ENCODE results near the gene ZNF682. TPM values are rescaled to one million over a fixed set of nuclear protein-coding genes. Genes with fewer than 3 reads are reported as not detected.
"Not testable (repeated sequence)": the region's sequence is repeated elsewhere in the genome, so short reads cannot be mapped to it uniquely, and the experiment has no call there.

Gene ZNF682
- total RNA-seq, 1 donor from 2014 or later, result 6.0 TPM

DNA sequence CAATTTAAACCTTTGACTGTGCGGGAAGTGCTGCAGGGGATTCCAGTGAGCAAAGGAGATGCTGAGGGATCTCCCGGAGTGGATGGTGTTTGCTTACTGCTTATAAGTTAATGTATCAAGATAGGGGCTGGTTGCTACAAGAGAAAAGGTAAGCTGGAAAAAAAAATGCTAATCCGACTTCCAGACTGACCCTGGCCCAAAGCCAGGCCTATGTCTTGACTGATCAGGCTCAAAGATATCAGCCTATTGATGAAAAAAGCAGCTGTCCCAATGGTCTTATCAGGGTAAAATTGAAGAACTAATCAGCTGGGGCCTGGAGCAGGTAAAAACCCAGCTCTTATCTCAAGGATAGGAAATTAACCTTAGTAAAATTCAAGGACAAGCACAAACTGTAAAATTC is 27.6 kb upstream of the ZNF682 start:
- no peak for TF ChIP-seq CTCF (IDR thresholded peaks at IDR 0.05)
- Mint-ChIP-seq H3K4me3 (ENCODE audit: unreplicated experiment) (no peak overlapping the region), H3K27ac (ENCODE audit: unreplicated experiment) (no peak overlapping the region)

GRCh38 chr19:20060282-20060681 is 21.0 kb upstream of the ZNF682 start:
- H3K27ac Mint-ChIP-seq (ENCODE audit: unreplicated experiment), result no peak overlapping the region
- no peak for DNase-seq (ENCODE audit: extremely low spot score, unreplicated experiment)
- H3K4me3 Mint-ChIP-seq (ENCODE audit: unreplicated experiment), result no peak overlapping the region
- no peaks in the 10 kb centered on the region for H3K4me1 Mint-ChIP-seq (ENCODE audit: unreplicated experiment)
- TF ChIP-seq CTCF (IDR thresholded peaks at IDR 0.05), result no peak
- peaks cover 7% of the 10 kb centered on the region for H3K27me3 Mint-ChIP-seq (ENCODE audit: unreplicated experiment)
- no peaks in the 10 kb centered on the region for H3K36me3 Mint-ChIP-seq (ENCODE audit: unreplicated experiment)
- peaks cover 5% of the 10 kb centered on the region for H3K9me3 Mint-ChIP-seq (ENCODE audit: unreplicated experiment)

More for the DNA sequence above, 27.6 kb upstream of the ZNF682 start:
- Mint-ChIP-seq H3K27me3 (ENCODE audit: unreplicated experiment) (no peaks in the 10 kb centered on the region), H3K9me3 (ENCODE audit: unreplicated experiment) (peaks cover 24% of the 10 kb centered on the region), H3K4me1 (ENCODE audit: unreplicated experiment) (no peaks in the 10 kb centered on the region), H3K36me3 (ENCODE audit: unreplicated experiment) (no peaks in the 10 kb centered on the region)
- no peak for DNase-seq (ENCODE audit: extremely low spot score, unreplicated experiment)

DNA sequence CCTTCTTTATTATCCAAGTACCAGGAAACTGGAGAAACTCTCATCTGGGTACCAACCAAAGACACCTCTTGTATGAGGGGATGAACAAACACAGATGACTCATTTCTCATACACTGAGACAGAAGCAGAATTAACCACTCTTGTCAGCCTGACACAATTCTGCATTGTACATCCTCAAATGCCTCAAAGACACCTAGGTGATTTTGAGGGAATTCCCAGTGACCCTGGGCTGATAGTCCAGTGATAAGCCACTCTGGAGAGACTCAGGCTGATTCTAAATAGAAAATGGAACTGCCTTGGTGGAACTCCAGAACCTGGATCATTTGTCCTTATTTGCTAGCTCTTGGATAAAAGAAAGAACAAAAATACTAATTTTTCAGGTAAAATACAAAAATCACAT is 19.4 kb upstream of the ZNF682 start:
- H3K27ac Mint-ChIP-seq (ENCODE audit: unreplicated experiment); H3K4me1 Mint-ChIP-seq (ENCODE audit: unreplicated experiment); H3K4me3 Mint-ChIP-seq (ENCODE audit: unreplicated experiment); H3K27me3 Mint-ChIP-seq (ENCODE audit: unreplicated experiment); H3K9me3 Mint-ChIP-seq (ENCODE audit: unreplicated experiment); H3K36me3 Mint-ChIP-seq (ENCODE audit: unreplicated experiment); DNase-seq (ENCODE audit: extremely low spot score, unreplicated experiment): not testable (repeated sequence)

GRCh38 chr19:20051841-20052768 is 12.8 kb upstream of the ZNF682 start:
- Mint-ChIP-seq H3K27ac (ENCODE audit: unreplicated experiment) (peak overlapping the region; percentile 93), H3K9me3 (ENCODE audit: unreplicated experiment) (peaks cover 11% of the 10 kb centered on the region), H3K27me3 (ENCODE audit: unreplicated experiment) (no peaks in the 10 kb centered on the region), H3K36me3 (ENCODE audit: unreplicated experiment) (no peaks in the 10 kb centered on the region), H3K4me1 (ENCODE audit: unreplicated experiment) (peaks cover 11% of the 10 kb centered on the region), H3K4me3 (ENCODE audit: unreplicated experiment) (peak overlapping the region; percentile 96)
- no peak for TF ChIP-seq CTCF (IDR thresholded peaks at IDR 0.05)
- peak; percentile 98 for DNase-seq (ENCODE audit: extremely low spot score, unreplicated experiment)

DNA sequence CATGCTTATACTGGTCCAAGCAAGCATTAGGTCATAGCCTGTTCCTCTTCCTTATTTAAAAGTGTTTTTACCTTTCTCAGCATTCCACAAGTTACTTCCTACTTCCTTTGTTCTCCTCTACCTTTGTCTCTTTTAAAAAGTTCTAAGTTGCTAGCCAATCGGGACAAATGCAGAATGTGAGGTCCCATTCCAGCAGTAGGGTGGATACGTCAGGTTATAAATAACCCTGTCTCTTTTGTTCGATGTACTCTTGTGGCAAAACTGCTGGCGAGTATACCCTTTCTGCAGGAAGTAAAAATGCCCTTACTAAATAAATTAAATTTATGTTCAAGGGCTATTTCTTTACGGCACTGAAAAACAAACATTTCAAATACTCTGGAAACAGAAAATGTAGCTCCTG is 6.4 kb upstream of the ZNF682 start:
- H3K4me3 Mint-ChIP-seq (ENCODE audit: unreplicated experiment); H3K4me1 Mint-ChIP-seq (ENCODE audit: unreplicated experiment); DNase-seq (ENCODE audit: extremely low spot score, unreplicated experiment); H3K27ac Mint-ChIP-seq (ENCODE audit: unreplicated experiment); H3K36me3 Mint-ChIP-seq (ENCODE audit: unreplicated experiment); H3K27me3 Mint-ChIP-seq (ENCODE audit: unreplicated experiment); H3K9me3 Mint-ChIP-seq (ENCODE audit: unreplicated experiment): not testable (repeated sequence)

- H3K4me3 Mint-ChIP-seq (ENCODE audit: unreplicated experiment), result no peak overlapping the region
- H3K27ac Mint-ChIP-seq (ENCODE audit: unreplicated experiment), result no peak overlapping the region
- H3K4me1 Mint-ChIP-seq (ENCODE audit: unreplicated experiment), result no peaks in the 10 kb centered on the region
- peaks cover 3% of the 10 kb centered on the region for H3K27me3 Mint-ChIP-seq (ENCODE audit: unreplicated experiment)
- H3K36me3 Mint-ChIP-seq (ENCODE audit: unreplicated experiment), result no peaks in the 10 kb centered on the region
- TF ChIP-seq CTCF (IDR thresholded peaks at IDR 0.05), result no peak
- peaks cover 8% of the 10 kb centered on the region for H3K9me3 Mint-ChIP-seq (ENCODE audit: unreplicated experiment)
- DNase-seq (ENCODE audit: extremely low spot score, unreplicated experiment), result no peak
Observed at GRCh38 chr19:20044663-20045062, 5.4 kb upstream of the ZNF682 start.

All from osteocyte (in vitro differentiated cells).